Glomerular endothelial cell (primary cell): ENCODE results near the gene POU2F3. TPM values are rescaled to one million over a fixed set of nuclear protein-coding genes. Genes with fewer than 3 reads are reported as not detected.

Source experiments
- DNase-seq: peaks from one replicate; pipeline ENCODE4 v3.0.0-alpha.2; 2011; ENCODE audit warnings: low read depth, low spot score; ENCODE audit errors: extremely low read depth
- total RNA-seq: library from RNA; depleted of rRNA; stranded (reverse); fragments of >200 nt; gene quantifications from 2 replicates; pipeline ENCODE4 v1.2.3, GENCODE V29; 2015

POU2F3 gene
- total RNA-seq, 1 donor from 2014 or later: not detected

- no peak for DNase-seq
These were observed 39.6 kb downstream of the POU2F3 start for GRCh38 chr11:120279502-120279901.

DNA sequence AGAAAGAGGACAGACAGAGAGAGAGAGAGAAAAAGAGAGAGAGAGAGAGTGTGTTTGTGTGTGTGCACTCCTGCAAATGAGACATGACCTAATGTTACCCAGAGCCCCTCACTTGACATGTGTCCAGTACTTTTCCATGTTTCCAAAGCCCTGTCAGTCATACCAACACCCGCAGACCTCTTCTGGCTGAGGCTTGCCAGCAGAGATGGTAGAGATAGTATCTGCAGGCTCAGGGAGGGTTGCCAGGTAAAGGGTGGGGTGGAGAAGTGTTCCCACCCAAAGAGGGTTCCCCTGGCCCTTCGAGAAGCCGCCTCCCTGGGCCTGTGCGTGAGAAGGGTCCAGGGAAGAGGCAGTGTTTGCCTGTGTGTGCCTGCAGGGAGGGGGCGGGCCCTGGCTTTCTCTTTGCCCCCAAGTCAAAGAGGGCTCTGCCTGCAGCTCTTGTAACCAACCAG, 40.7 kb downstream of the POU2F3 start:
- DNase-seq: no peak

GRCh38 chr11:120281143-120281795, 41.3 kb downstream of the POU2F3 start:
- no peak for DNase-seq

- no peak for DNase-seq
These were observed 43.2 kb downstream of the POU2F3 start for GRCh38 chr11:120283124-120283523.

DNA sequence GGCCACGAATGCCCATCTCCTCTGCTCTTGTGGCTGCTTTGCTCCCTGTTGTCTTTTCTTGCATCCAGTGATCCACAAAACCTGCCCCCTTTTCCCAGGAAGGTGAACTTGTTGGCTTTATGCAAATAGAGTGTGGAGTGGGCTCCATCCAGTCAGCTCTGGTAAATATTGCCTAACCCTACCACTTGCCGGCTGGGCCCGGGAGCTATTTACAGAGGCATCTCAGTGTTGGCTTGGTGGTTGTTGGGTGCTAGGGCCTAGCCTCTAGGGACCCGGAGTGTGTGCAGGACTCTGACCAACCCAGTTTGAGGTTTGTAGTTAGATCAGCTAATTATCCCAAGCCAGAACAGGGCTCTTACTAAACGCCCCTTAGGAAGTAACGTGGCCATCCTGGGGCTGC, 44.3 kb downstream of the POU2F3 start:
- DNase-seq: no peak

- no peak for DNase-seq
These were observed 45.3 kb downstream of the POU2F3 start for GRCh38 chr11:120285256-120285655.

DNA sequence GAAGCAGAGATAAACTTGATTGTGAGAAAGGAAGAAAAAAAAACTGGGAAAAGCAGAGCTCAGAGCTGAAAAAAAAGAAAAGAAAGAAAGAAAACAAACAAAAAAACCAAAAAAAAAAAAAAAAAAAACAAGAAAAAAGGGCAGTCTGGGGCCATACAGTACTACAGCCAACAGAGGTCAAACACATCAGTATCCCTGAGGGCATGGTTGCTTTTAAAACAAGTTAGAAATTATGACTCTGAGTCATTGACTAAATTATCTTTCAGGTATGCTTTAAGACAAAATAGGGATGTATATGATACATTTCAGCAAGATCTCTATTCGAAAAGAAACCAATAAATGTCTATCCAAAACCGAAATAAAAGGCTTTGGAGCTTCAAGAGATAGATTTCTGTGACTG, 48.1 kb downstream of the POU2F3 start:
- DNase-seq: no peak

- no peak for DNase-seq
These were observed 49.5 kb downstream of the POU2F3 start for GRCh38 chr11:120289426-120289825.

GRCh38 chr11:120290956-120291355, 51.0 kb downstream of the POU2F3 start:
- no peak for DNase-seq

GRCh38 chr11:120293038-120293800, 53.3 kb downstream of the POU2F3 start:
- DNase-seq: no peak

DNA sequence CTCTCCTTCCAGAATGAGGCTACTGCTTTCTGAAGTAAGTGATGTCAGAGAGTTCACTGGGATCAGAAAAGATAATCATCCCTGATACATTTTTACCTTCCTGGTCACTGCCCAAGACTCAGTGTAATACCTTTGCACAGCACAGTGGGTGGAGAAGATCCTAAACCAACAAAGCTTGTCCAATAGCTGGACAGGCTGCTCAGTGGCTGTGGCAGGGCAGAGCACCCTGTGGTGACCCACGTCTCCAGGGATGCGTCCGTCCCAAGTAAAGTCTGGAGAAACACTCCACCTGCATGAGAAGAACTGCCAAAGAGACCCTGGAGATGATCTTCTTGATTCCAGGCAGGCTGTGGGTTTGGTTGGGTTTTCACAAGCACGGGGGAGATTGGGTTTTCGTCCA, 54.2 kb downstream of the POU2F3 start:
- DNase-seq: no peak

GRCh38 chr11:120295099-120295498, 55.2 kb downstream of the POU2F3 start:
- no peak for DNase-seq

- no peak for DNase-seq
These were observed 56.6 kb downstream of the POU2F3 start for GRCh38 chr11:120296554-120296953.

- no peak for DNase-seq
These were observed 58.5 kb downstream of the POU2F3 start for GRCh38 chr11:120298461-120298860.

DNA sequence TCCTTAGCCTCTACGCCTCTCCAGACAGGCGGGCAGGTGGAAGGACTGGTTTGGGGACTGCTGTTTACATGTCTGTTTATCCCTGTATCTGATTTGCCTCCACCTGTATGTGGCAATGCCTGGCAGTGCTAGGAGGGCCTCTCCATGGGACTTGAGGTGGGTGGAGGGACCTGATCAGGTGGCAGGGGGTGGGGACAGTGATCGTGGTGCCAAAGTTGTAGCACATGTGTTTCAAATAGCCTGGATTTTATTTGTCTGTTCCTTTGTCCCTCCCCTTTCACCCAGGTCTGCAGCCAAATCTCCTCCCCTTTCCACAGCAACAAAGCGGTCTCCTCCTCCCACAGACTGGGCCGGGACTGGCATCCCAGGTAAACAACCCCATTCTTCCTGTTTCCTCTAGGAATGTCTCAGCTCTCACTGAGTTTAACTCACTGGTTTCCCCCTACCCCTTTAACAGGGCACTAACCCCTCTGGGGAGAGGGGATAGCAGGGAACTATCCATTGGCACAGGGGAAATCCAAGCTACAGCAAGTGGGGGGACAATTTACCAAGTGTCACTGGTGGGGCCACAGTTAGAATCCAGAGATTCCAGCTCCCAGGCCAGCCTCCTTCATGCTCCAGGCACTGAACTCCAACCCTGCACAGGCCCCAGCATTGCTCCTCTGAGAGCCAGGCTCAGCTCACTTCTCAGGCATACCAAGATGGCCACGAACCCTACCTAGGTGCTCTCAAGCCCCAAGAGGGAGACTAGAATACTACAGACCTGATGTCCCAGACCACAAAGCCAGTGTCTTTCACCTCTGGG, 62.3 kb downstream of the POU2F3 start:
- DNase-seq: no peak

DNA sequence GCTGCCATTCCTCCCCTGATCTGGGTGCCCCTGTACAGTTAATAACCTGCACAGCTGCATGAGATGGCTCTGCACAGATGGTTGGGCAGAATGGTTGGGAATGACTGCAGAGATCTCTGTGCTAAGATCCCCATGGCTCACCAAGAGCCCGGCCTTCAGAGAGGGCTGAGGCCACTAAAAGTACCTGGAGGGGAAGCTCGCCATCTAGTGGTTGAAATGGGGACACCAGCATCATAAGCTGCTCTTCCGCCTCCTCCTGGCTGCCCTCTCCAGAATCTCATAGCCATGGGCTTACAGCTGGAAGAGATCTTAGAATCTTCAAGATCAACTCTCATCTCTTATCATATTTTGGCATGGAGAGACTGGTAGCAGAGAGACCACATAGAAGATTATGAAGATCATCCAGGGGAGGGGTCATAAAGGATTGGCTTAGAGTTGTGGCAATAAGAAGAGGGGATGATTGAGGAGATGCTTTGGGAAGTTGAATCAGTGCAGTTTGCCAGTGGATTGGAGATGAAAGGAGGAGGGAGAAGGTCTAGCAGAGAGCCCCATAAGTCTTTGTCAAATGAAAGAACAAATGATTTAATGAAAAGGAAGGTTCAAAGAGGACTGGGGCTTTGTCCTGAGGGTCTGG, 63.2 kb downstream of the POU2F3 start:
- DNase-seq: peak; percentile 65

DNA sequence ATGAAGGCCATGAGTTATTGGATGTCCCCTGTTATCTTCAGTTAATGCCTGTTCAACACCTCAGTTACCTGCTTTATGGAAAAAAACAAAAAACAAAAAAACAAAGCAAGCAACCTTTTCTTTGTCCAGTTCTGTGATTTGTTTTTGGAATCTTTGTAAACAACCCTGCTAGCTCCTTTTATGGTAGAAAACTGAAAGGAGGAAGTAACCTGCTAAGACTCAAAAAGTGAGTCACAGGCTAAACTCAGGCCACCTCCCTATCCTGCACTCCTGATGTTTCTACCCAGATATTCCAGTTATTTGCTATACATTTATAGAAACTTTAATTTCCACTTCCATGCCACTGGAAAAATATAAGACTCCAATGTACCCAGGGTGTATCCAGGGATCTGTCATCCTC, 64.6 kb downstream of the POU2F3 start:
- DNase-seq: no peak

DNA sequence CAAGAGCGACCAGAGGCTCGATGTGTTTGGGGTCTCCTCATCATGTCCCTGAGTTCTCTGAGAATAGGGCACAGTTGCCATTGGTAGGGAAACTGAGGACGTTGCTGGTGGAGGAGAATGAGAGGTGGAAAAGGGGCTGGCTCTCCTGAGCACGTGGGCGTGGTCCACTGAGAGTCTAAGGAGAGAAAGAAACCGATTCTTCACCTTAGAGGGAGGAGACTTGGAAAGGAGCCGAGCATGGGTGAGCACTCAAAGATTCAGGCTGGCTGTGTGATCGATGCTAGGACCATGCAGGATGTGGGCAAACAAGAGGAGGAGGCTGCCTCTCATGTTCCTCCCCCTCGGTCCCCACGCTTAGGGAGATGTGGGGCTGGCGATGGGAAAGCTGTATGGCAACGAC, 65.3 kb downstream of the POU2F3 start:
- DNase-seq: no peak

GRCh38 chr11:120306519-120307242, 66.7 kb downstream of the POU2F3 start:
- no peak for DNase-seq

GRCh38 chr11:120307476-120307875, 67.5 kb downstream of the POU2F3 start:
- DNase-seq: no peak
